HepG2 (cell line): ENCODE results near the gene TWIST2. TPM values are rescaled to one million over a fixed set of nuclear protein-coding genes. Genes with fewer than 3 reads are reported as not detected.

Experiments
- ATAC-seq: fragments of 200-7000 bp; cut with Tn5 transposase; 3 replicates; pipeline ENCODE4 v1.9.1; 2020; ENCODE audit warnings: mild to moderate bottlenecking, moderate library complexity
- BruUV-seq: library from RNA; stranded (reverse); fragments of 400-500 nt; replicated peaks from 2 replicates; lab custom pipeline; 2021; lab: Mats Ljungman, UMichigan
- CTCF ChIA-PET: fragments of 300-600 bp; formaldehyde crosslinking; extraction: SDS; loops from one replicate; lab custom pipeline; 2021; ENCODE audit warnings: low total read pairs, inconsistent platforms, low intra/inter-chr PET ratio; lab: Yijun Ruan, JAX
- POLR2A ChIA-PET: fragments of 350-600 bp; sonication (Branson Sonifier 250); formaldehyde crosslinking; loops from one replicate; lab custom pipeline; 2020; ENCODE audit warnings: antibody characterized with exemption, inconsistent platforms; lab: Yijun Ruan, JAX
- DNase-seq: peaks from one replicate; pipeline ENCODE4 v3.0.0-alpha.2; 2015; ENCODE audit warnings: low spot score
- FAIRE-seq: peaks from 3 replicates; lab custom pipeline; 2011; peaks lifted over from hg19 to GRCh38; lab: Jason Lieb, UNC
- H2AFZ ChIP-seq: one replicate; pipeline ENCODE4 v1.6.1; 2011; ENCODE audit warnings: low read length, inconsistent platforms
- H3K27ac ChIP-seq: fragments of 300-600 bp; 3 replicates; pipeline ENCODE4 v1.8.0; 2011; ENCODE audit warnings: mixed run types, mild to moderate bottlenecking, mixed read lengths, low read length, inconsistent platforms; ENCODE audit not compliant: insufficient read depth; ENCODE audit errors: extremely low read length
- H3K27me3 ChIP-seq, 2 experiments: fragments of 200-600 bp in 1 of 2; 2 replicates in 1 of 2; 3 replicates in 1 of 2; pipeline versions ENCODE4 v1.6.0 to v1.8.0; 2011; ENCODE audit warnings: low read length in 2 of 2, mild to moderate bottlenecking in 2 of 2, moderate library complexity in 2 of 2, inconsistent platforms in 1 of 2; ENCODE audit not compliant: insufficient read depth in 2 of 2, control insufficient read depth in 1 of 2
- H3K36me3 ChIP-seq, 2 experiments: fragments of 200-600 bp in 1 of 2; replicated peaks in 1 of 2; 2 replicates in 1 of 2; 3 replicates in 1 of 2; pipeline versions ENCODE4 v1.5.1 to v1.8.0; 2011; ENCODE audit warnings: low read length in 2 of 2, inconsistent platforms in 1 of 2; ENCODE audit not compliant: insufficient read depth in 2 of 2, control insufficient read depth in 1 of 2
- H3K4me1 ChIP-seq: 2 replicates; pipeline ENCODE4 v1.5.1; 2012; ENCODE audit warnings: low read length, inconsistent platforms; ENCODE audit not compliant: insufficient read depth
- H3K4me2 ChIP-seq: 2 replicates; pipeline ENCODE4 v1.6.0; 2011; ENCODE audit warnings: low read depth, low read length, inconsistent platforms
- H3K4me3 ChIP-seq, 3 experiments: fragments of 200-600 bp in 1 of 3; sonication (generic), shearing (Covaris generic) in 1 of 3; replicated peaks in 1 of 3; 2 replicates each; pipeline ENCODE4 v1.5.1; 2011 to 2016; ENCODE audit warnings: low read length in 3 of 3, inconsistent platforms in 2 of 3, low read depth in 2 of 3, mild to moderate bottlenecking in 2 of 3, control low read depth in 1 of 3, mixed read lengths in 1 of 3; ENCODE audit not compliant: insufficient read depth in 1 of 3
- H3K79me2 ChIP-seq: one replicate; pipeline ENCODE4 v1.6.1; 2011; ENCODE audit warnings: low read length, inconsistent platforms; ENCODE audit not compliant: insufficient read depth
- H3K9ac ChIP-seq: 2 replicates; pipeline ENCODE4 v1.6.0; 2011; ENCODE audit warnings: mild to moderate bottlenecking, low read depth, low read length, inconsistent platforms; ENCODE audit not compliant: insufficient read depth
- H3K9me3 ChIP-seq: 2 replicates; pipeline ENCODE4 v1.5.1; 2012; ENCODE audit warnings: mild to moderate bottlenecking, low read length
- H4K20me1 ChIP-seq: 2 replicates; pipeline ENCODE4 v1.6.0; 2011; ENCODE audit warnings: inconsistent platforms, mild to moderate bottlenecking, low read length, moderate library complexity; ENCODE audit not compliant: insufficient read depth
- ATAD3A ChIP-seq: sonication (generic); formaldehyde crosslinking; IDR thresholded peaks from 2 replicates; pipeline ENCODE4 v1.4.0; 2020; ENCODE audit warnings: missing genetic modification reagents
- CENPX ChIP-seq: sonication (generic); formaldehyde crosslinking; IDR thresholded peaks from 2 replicates; pipeline ENCODE4 v1.9.0; 2021; ENCODE audit warnings: mild to moderate bottlenecking, missing genetic modification reagents, moderate library complexity
- FOXM1 ChIP-seq: sonication (generic); formaldehyde crosslinking; IDR thresholded peaks from 2 replicates; pipeline ENCODE4 v1.5.0; 2020; ENCODE audit warnings: missing genetic modification reagents
- HMGA1 ChIP-seq: sonication (generic); formaldehyde crosslinking; conservative IDR thresholded peaks from 2 replicates; pipeline ENCODE4 v1.4.0; 2020; ENCODE audit warnings: missing genetic modification reagents
- MEF2D ChIP-seq: sonication (generic); formaldehyde crosslinking; IDR thresholded peaks from 2 replicates; pipeline ENCODE4 v1.5.1; 2020; ENCODE audit warnings: mild to moderate bottlenecking, missing genetic modification reagents
- MTF1 ChIP-seq: sonication (generic); formaldehyde crosslinking; IDR thresholded peaks from 2 replicates; pipeline ENCODE4 v1.5.0; 2020; ENCODE audit warnings: missing genetic modification reagents
- ZNF589 ChIP-seq: sonication (generic); formaldehyde crosslinking; conservative IDR thresholded peaks from 2 replicates; pipeline ENCODE4 v1.8.0; 2022; ENCODE audit warnings: mild to moderate bottlenecking, moderate library complexity, missing genetic modification reagents
- WGBS: methylation state at CpG from one replicate; pipeline ENCODE4 v1.1.6; 2017; ENCODE audit warnings: low lambda C conversion rate; 5-methylcytosine and 5-hydroxymethylcytosine counted together
- in situ Hi-C: cut with HindIII; loops from 2 replicates; pipeline ENCODE4 v1.10.0; 2017; ENCODE audit warnings: low pct_unique_long_range_greater_than_20kb; ENCODE audit not compliant: extremely low pct_ligation_motif_present
- intact Hi-C: fragments of 100-400 bp; cut with micrococcal nuclease; formaldehyde crosslinking; loops from one replicate; pipeline ENCODE4 v1.10.0; 2022; ENCODE audit not compliant: unreplicated experiment
- polyA plus RNA-seq, 8 experiments: library from polyadenylated mRNA; depleted of rRNA in 3 of 8; stranded (reverse) in 7 of 8; unstranded in 1 of 8; fragments of >200 nt; fragmentation: Illumina TruSeq in 4 of 8; extraction: Trizol in 4 of 8; gene quantifications; 2 replicates each; pipeline versions ENCODE4 v1.2.1 to v1.2.3, GENCODE V29; 2011 to 2016; ENCODE audit warnings: low read depth in 4 of 8, missing spikeins in 1 of 8, mixed read lengths in 1 of 8; ENCODE audit not compliant: insufficient read depth in 1 of 8
- total RNA-seq, 5 experiments: library from RNA; depleted of rRNA; stranded (reverse); fragments of >200 nt; fragmentation: Illumina TruSeq; extraction: Trizol; gene quantifications; 2 replicates each; pipeline ENCODE4 v1.2.3, GENCODE V29; 2016; ENCODE audit warnings: low read depth in 1 of 5
- TF ChIP-seq, protein P1 (sequence below): sonication (generic); formaldehyde crosslinking; IDR thresholded peaks from 2 replicates; pipeline ENCODE4 v1.9.0; 2022; ENCODE audit warnings: low read depth, missing genetic modification reagents
- TF ChIP-seq, protein P2 (sequence below): sonication (generic); formaldehyde crosslinking; IDR thresholded peaks from 2 replicates; pipeline ENCODE4 v1.4.0; 2020; ENCODE audit warnings: missing genetic modification reagents
- TF ChIP-seq, protein P3 (sequence below): sonication (generic); formaldehyde crosslinking; IDR thresholded peaks from 2 replicates; pipeline ENCODE4 v1.8.0; 2022; ENCODE audit warnings: missing genetic modification reagents, mild to moderate bottlenecking, borderline replicate concordance
- TF ChIP-seq, protein P4 (sequence below): sonication (generic); IDR thresholded peaks from 2 replicates; pipeline ENCODE4 v1.6.1; 2016; ENCODE audit warnings: low read depth, borderline replicate concordance
- TF ChIP-seq, protein P5 (sequence below): sonication (generic); formaldehyde crosslinking; IDR thresholded peaks from 2 replicates; pipeline ENCODE4 v1.4.0; 2020; ENCODE audit warnings: missing genetic modification reagents, mild to moderate bottlenecking, borderline replicate concordance

The TWIST2 gene
- total and polyA plus RNA-seq, 2 of the 13 experiments (the other 11 are each of a cell fraction or from before 2014, with no cell fraction given) = 0.08 to 0.11 TPM

DNA sequence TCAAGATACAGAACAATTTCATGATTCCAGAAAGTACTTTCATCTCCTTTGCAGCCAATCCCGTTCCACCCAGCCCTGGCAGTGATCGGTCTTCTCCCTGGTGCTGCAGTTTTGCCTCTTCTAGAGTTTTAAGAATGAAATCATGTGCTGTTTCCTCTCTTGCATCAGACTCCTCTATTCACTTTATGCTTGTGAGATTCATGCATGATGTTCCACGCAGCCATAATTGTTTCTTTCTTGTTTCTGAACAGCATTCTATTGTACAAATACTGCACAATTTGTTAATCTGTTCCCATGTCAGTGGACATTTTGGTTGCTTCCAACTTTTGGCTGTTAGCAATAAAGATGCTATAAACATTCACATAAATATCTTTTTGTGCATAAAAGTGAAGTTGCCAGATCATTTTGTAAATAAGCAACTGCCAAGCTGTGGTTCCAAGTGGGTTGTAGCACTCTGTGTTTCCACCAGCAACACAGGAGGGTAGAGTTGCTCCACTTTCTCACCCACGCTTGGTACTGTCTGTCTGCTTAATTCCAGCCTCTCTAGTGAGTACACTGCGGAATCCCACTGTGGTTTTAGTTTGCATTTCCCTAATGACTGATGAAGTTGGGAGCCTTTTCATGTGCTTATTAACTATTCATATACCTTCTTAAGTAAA, 104.5 kb downstream of the TWIST2 start:
- ChIA-PET POLR2A (no interaction called here), CTCF (no interaction called here)
- Histone ChIP-seq H3K4me2 (no peak overlapping the region), H3K4me1 (no peaks in the 10 kb centered on the region), H3K79me2 (no peaks in the 10 kb centered on the region), H3K36me3 (no peaks in the 10 kb centered on the region), H3K27me3 (peaks cover 12 to 61% of the 10 kb centered on the region in 2 experiments; a peak in 4 of 5 replicates), H3K27ac (no peak overlapping the region), H3K4me3 (no peak overlapping the region), H4K20me1 (no peaks in the 10 kb centered on the region), H3K9me3 (no peaks in the 10 kb centered on the region), H3K9ac (no peak overlapping the region), H2AFZ (no peak overlapping the region)
- in situ Hi-C loops (no loop called here), intact Hi-C loops (no loop called here)
- 6% methylated on average over 5 of the region's 5 CpGs for WGBS
- no TSS peak for BruUV-seq
- FAIRE-seq = no peak
- ATAC-seq = no peak
- DNase-seq = no peak
- TF ChIP-seq, protein P1, sequence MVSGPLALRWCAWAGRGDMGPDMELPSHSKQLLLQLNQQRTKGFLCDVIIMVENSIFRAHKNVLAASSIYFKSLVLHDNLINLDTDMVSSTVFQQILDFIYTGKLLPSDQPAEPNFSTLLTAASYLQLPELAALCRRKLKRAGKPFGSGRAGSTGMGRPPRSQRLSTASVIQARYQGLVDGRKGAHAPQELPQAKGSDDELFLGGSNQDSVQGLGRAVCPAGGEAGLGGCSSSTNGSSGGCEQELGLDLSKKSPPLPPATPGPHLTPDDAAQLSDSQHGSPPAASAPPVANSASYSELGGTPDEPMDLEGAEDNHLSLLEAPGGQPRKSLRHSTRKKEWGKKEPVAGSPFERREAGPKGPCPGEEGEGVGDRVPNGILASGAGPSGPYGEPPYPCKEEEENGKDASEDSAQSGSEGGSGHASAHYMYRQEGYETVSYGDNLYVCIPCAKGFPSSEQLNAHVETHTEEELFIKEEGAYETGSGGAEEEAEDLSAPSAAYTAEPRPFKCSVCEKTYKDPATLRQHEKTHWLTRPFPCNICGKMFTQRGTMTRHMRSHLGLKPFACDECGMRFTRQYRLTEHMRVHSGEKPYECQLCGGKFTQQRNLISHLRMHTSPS = no peak
- no peak for TF ChIP-seq ATAD3A (CRISPR knock-in tag)
- TF ChIP-seq FOXM1 (CRISPR knock-in tag) = no peak
- TF ChIP-seq, protein P2, sequence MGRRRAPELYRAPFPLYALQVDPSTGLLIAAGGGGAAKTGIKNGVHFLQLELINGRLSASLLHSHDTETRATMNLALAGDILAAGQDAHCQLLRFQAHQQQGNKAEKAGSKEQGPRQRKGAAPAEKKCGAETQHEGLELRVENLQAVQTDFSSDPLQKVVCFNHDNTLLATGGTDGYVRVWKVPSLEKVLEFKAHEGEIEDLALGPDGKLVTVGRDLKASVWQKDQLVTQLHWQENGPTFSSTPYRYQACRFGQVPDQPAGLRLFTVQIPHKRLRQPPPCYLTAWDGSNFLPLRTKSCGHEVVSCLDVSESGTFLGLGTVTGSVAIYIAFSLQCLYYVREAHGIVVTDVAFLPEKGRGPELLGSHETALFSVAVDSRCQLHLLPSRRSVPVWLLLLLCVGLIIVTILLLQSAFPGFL = no peak
- TF ChIP-seq, protein P3, sequence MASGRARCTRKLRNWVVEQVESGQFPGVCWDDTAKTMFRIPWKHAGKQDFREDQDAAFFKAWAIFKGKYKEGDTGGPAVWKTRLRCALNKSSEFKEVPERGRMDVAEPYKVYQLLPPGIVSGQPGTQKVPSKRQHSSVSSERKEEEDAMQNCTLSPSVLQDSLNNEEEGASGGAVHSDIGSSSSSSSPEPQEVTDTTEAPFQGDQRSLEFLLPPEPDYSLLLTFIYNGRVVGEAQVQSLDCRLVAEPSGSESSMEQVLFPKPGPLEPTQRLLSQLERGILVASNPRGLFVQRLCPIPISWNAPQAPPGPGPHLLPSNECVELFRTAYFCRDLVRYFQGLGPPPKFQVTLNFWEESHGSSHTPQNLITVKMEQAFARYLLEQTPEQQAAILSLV (CRISPR knock-in tag) = no peak
- TF ChIP-seq MEF2D (CRISPR knock-in tag) = no peak
- no peak for TF ChIP-seq HMGA1 (CRISPR knock-in tag)
- no peak for TF ChIP-seq ZNF589 (CRISPR knock-in tag)
- TF ChIP-seq, protein P4, sequence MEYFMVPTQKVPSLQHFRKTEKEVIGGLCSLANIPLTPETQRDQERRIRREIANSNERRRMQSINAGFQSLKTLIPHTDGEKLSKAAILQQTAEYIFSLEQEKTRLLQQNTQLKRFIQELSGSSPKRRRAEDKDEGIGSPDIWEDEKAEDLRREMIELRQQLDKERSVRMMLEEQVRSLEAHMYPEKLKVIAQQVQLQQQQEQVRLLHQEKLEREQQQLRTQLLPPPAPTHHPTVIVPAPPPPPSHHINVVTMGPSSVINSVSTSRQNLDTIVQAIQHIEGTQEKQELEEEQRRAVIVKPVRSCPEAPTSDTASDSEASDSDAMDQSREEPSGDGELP = no peak
- TF ChIP-seq, protein P5, sequence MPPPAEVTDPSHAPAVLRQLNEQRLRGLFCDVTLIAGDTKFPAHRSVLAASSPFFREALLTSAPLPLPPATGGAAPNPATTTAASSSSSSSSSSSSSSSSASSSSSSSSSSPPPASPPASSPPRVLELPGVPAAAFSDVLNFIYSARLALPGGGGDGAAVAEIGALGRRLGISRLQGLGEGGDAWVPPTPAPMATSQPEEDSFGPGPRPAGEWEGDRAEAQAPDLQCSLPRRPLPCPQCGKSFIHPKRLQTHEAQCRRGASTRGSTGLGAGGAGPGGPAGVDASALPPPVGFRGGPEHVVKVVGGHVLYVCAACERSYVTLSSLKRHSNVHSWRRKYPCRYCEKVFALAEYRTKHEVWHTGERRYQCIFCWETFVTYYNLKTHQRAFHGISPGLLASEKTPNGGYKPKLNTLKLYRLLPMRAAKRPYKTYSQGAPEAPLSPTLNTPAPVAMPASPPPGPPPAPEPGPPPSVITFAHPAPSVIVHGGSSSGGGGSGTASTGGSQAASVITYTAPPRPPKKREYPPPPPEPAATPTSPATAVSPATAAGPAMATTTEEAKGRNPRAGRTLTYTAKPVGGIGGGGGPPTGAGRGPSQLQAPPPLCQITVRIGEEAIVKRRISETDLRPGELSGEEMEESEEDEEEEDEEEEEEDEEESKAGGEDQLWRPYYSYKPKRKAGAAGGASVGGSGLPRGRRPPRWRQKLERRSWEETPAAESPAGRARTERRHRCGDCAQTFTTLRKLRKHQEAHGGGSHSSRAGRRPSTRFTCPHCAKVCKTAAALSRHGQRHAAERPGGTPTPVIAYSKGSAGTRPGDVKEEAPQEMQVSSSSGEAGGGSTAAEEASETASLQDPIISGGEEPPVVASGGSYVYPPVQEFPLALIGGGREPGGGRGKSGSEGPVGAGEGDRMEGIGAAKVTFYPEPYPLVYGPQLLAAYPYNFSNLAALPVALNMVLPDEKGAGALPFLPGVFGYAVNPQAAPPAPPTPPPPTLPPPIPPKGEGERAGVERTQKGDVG (CRISPR knock-in tag) = no peak
- TF ChIP-seq CENPX (CRISPR knock-in tag) = no peak
- TF ChIP-seq MTF1 (CRISPR knock-in tag) = no peak
